GM12891 (cell line): ENCODE measurements around the gene GUCY1B1.

ENCODE experiments used
- DNase-seq: peaks from one replicate; pipeline ENCODE4 v3.0.0; 2011; ENCODE audit warnings: low spot score; ENCODE audit not compliant: insufficient read length
- FAIRE-seq: peaks from 2 replicates; lab custom pipeline; 2011; peaks lifted over from hg19 to GRCh38; lab: Jason Lieb, UNC
- PAX5 ChIP-seq: IDR thresholded peaks from 2 replicates; pipeline ENCODE4 v1.6.1; 2011; ENCODE audit warnings: low read length, moderate library complexity, mild to moderate bottlenecking; ENCODE audit not compliant: insufficient read depth, severe bottlenecking
- POLR2A ChIP-seq: IDR thresholded peaks from 2 replicates; pipeline ENCODE4 v1.6.1; 2011; ENCODE audit warnings: low read depth, low read length, control low read depth
- POLR2AphosphoS5 ChIP-seq: IDR thresholded peaks from 2 replicates; pipeline ENCODE4 v1.6.1; 2011; ENCODE audit warnings: low read depth, low read length, control low read depth
- POU2F2 ChIP-seq: IDR thresholded peaks from 2 replicates; pipeline ENCODE4 v1.6.1; 2011; ENCODE audit warnings: low read depth, mild to moderate bottlenecking, control low read depth, low read length, moderate library complexity
- SPI1 ChIP-seq: IDR thresholded peaks from 2 replicates; pipeline ENCODE4 v1.6.1; 2011; ENCODE audit warnings: low read depth, low read length, control low read depth
- TAF1 ChIP-seq: IDR thresholded peaks from 2 replicates; pipeline ENCODE4 v1.6.1; 2011; ENCODE audit warnings: low read depth, low read length, control low read depth

GUCY1B1 gene

GRCh38 chr4:155761047-155761446 lies 2.2 kb downstream of the GUCY1B1 start:
- DNase-seq (no peak), FAIRE-seq (no peak)
- TF ChIP-seq POLR2A (no peak), POLR2AphosphoS5 (no peak), SPI1 (no peak), TAF1 (no peak), POU2F2 (no peak), PAX5 (no peak)

- TF ChIP-seq POLR2AphosphoS5 (no peak), POU2F2 (no peak), SPI1 (no peak), POLR2A (no peak), PAX5 (no peak)
- FAIRE-seq (no peak), DNase-seq (no peak)
These were observed 3.1 kb downstream of the GUCY1B1 start for GRCh38 chr4:155761916-155762315.

- TF ChIP-seq POU2F2, result no peak
- TF ChIP-seq TAF1, result no peak
- no peak for TF ChIP-seq POLR2A
- no peak for TF ChIP-seq PAX5
- TF ChIP-seq POLR2AphosphoS5, result no peak
- TF ChIP-seq SPI1, result no peak
- FAIRE-seq (no peak), DNase-seq (no peak)
These were observed 3.5 kb downstream of the GUCY1B1 start for GRCh38 chr4:155762334-155762733.

GRCh38 chr4:155763551-155763950 lies 4.7 kb downstream of the GUCY1B1 start:
- FAIRE-seq (no peak), DNase-seq (no peak)
- TF ChIP-seq SPI1, result no peak
- TF ChIP-seq POLR2A, result no peak
- no peak for TF ChIP-seq TAF1
- no peak for TF ChIP-seq PAX5
- no peak for TF ChIP-seq POLR2AphosphoS5
- TF ChIP-seq POU2F2, result no peak

GRCh38 chr4:155765149-155765548 lies 6.3 kb downstream of the GUCY1B1 start:
- no peak for FAIRE-seq
- DNase-seq, result no peak
- TF ChIP-seq TAF1, result no peak

- FAIRE-seq, result no peak
- TF ChIP-seq TAF1 (no peak), POU2F2 (no peak), POLR2A (no peak)
- DNase-seq, result no peak
These were observed 7.8 kb downstream of the GUCY1B1 start for GRCh38 chr4:155766622-155767021.

GRCh38 chr4:155768370-155768769 lies 9.5 kb downstream of the GUCY1B1 start:
- FAIRE-seq, result no peak
- DNase-seq, result no peak
- TF ChIP-seq POLR2AphosphoS5, result no peak
- no peak for TF ChIP-seq POU2F2
- no peak for TF ChIP-seq TAF1
- no peak for TF ChIP-seq POLR2A
- TF ChIP-seq PAX5, result no peak
- TF ChIP-seq SPI1, result no peak

- FAIRE-seq (no peak), DNase-seq (no peak)
- no peak for TF ChIP-seq POU2F2
- TF ChIP-seq SPI1, result peak; percentile 30; the same call in 1 of the 2 replicates
These were observed 10.3 kb downstream of the GUCY1B1 start for GRCh38 chr4:155769090-155769489.

GRCh38 chr4:155772459-155773195 lies 13.8 kb downstream of the GUCY1B1 start:
- TF ChIP-seq POU2F2 (no peak), SPI1 (no peak), TAF1 (no peak), PAX5 (no peak), POLR2A (no peak), POLR2AphosphoS5 (no peak)
- DNase-seq (no peak), FAIRE-seq (no peak)

GRCh38 chr4:155773196-155773800 lies 14.5 kb downstream of the GUCY1B1 start:
- no peak for FAIRE-seq
- TF ChIP-seq POLR2AphosphoS5 (no peak), TAF1 (no peak), SPI1 (no peak), POLR2A (no peak), POU2F2 (no peak), PAX5 (no peak)
- no peak for DNase-seq

GRCh38 chr4:155774033-155774432 lies 15.2 kb downstream of the GUCY1B1 start:
- TF ChIP-seq POLR2AphosphoS5 (no peak), SPI1 (no peak), POU2F2 (no peak), POLR2A (no peak)
- no peak for DNase-seq
- no peak for FAIRE-seq
